HEK293T (cell line): Measurements from ENCODE around the gene HHAT.

ENCODE experiments used
- FOXM1 ChIP-seq: fragments of 450-650 bp; IDR thresholded peaks from 2 replicates; pipeline ENCODE4 v1.6.1; 2017; ENCODE audit warnings: mild to moderate bottlenecking, borderline replicate concordance
- TARDBP ChIP-seq: fragments of 450-650 bp; IDR thresholded peaks from 2 replicates; pipeline ENCODE4 v1.6.1; 2016
- ZNF384 ChIP-seq: fragments of 450-650 bp; IDR thresholded peaks from 2 replicates; pipeline ENCODE4 v1.6.1; 2016

DNA sequence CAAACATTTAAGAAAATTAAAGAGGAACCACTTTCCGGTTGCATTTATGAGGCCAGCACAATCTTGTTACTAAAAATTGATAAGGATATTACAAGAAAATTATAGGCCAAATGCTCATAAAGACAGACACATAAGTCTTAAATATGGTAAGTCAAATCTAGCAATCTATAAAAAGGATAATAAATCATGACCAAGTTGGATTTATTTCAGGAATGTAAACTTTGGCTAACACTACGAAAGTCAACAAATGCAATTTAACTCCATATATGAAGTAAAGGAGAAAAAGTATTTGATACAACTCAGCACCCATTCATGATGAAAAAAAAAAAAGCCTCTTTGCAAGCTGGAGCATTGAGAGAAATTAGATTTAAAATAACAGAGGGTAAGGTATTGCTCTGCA, 6.3 kb downstream of the HHAT start:
- no peak for TF ChIP-seq ZNF384
- no peak for TF ChIP-seq FOXM1
- TF ChIP-seq TARDBP, result no peak
